Loucy (cell line): Measurements from ENCODE around the gene RPS3.

Experiments
- H2AFZ ChIP-seq: fragments of 200-600 bp; sonication (generic); 2 replicates; pipeline ENCODE4 v1.6.0; 2016; ENCODE audit warnings: antibody characterized with exemption, mild to moderate bottlenecking, low read length, moderate library complexity
- H3F3A ChIP-seq: fragments of 200-600 bp; 2 replicates; pipeline ENCODE4 v1.6.0; 2016; ENCODE audit warnings: antibody characterized with exemption, low read depth, mild to moderate bottlenecking
- H3K27me3 ChIP-seq: fragments of 200-600 bp; sonication (generic); 2 replicates; pipeline ENCODE4 v1.6.1; 2014; ENCODE audit warnings: low read length, mild to moderate bottlenecking; ENCODE audit not compliant: insufficient read depth, poor library complexity, severe bottlenecking
- H3K36me3 ChIP-seq: fragments of 200-600 bp; sonication (generic); 2 replicates; pipeline ENCODE4 v1.6.1; 2016; ENCODE audit warnings: low read length; ENCODE audit not compliant: insufficient read depth
- H3K4me1 ChIP-seq: fragments of 200-600 bp; sonication (generic); 2 replicates; pipeline ENCODE4 v1.5.1; 2014; ENCODE audit warnings: low read length, mild to moderate bottlenecking; ENCODE audit not compliant: insufficient read depth, poor library complexity, severe bottlenecking
- H3K4me2 ChIP-seq: fragments of 200-600 bp; sonication (generic); 2 replicates; pipeline ENCODE4 v1.6.0; 2014; ENCODE audit warnings: antibody characterized with exemption, low read length, low read depth, mild to moderate bottlenecking; ENCODE audit not compliant: poor library complexity, severe bottlenecking
- H3K4me3 ChIP-seq: fragments of 200-600 bp; sonication (generic); 2 replicates; pipeline ENCODE4 v1.5.1; 2014; ENCODE audit warnings: low read length, mild to moderate bottlenecking, mixed read lengths; ENCODE audit not compliant: poor library complexity, severe bottlenecking
- H3K79me2 ChIP-seq: fragments of 200-600 bp; sonication (generic); 2 replicates; pipeline ENCODE4 v1.6.1; 2014; ENCODE audit warnings: low read length; ENCODE audit not compliant: insufficient read depth
- H3K9ac ChIP-seq: fragments of 200-600 bp; sonication (generic); 2 replicates; pipeline ENCODE4 v1.6.0; 2014; ENCODE audit warnings: mild to moderate bottlenecking, low read depth, low read length, moderate library complexity; ENCODE audit not compliant: poor library complexity, severe bottlenecking
- H3K9me2 ChIP-seq: fragments of 200-600 bp; sonication (generic); replicated peaks from 2 replicates; pipeline ENCODE4 v1.6.1; 2016; ENCODE audit warnings: low read depth, low read length, mixed read lengths
- H3K9me3 ChIP-seq: fragments of 200-600 bp; sonication (generic); 2 replicates; pipeline ENCODE4 v1.6.1; 2014; ENCODE audit warnings: mild to moderate bottlenecking, antibody characterized with exemption, low read length, low read depth; ENCODE audit not compliant: insufficient read depth
- H4K20me1 ChIP-seq: fragments of 200-600 bp; sonication (generic); 2 replicates; pipeline ENCODE4 v1.6.0; 2014; ENCODE audit warnings: antibody characterized with exemption, low read length, mild to moderate bottlenecking; ENCODE audit not compliant: insufficient read depth, poor library complexity, severe bottlenecking
- EZH2phosphoT487 ChIP-seq: fragments of 200-600 bp; IDR thresholded peaks from 2 replicates; pipeline ENCODE4 v1.6.1; 2018; ENCODE audit warnings: antibody characterized with exemption, mild to moderate bottlenecking, moderate library complexity, borderline replicate concordance
- TF ChIP-seq, protein P1 (sequence below): fragments of 200-600 bp; sonication (generic); conservative IDR thresholded peaks from 2 replicates; pipeline ENCODE4 v1.5.1; 2014; ENCODE audit warnings: mild to moderate bottlenecking, antibody characterized with exemption, low read length

RPS3 gene

DNA sequence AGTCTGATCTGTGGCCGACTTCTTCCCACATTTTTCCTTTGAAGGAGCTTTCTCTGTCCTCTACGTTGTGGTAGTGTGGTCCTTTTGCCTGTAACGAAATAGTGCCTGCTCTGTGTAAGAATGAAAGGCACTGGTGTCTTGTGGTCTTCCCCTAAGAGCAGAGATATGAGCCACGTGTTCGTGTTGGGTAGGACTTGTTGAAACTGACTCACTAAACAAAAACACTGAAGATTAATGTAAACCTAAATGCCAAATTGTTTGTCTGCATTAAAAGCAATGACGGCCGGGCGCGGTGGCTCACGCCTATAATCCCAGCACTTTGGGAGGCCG lies 10.1 kb upstream of the RPS3 start:
- H3K36me3 ChIP-seq, result no peaks in the 10 kb centered on the region
- peak overlapping the region; percentile 48 for H2AFZ ChIP-seq
- no peak overlapping the region for H3K4me3 ChIP-seq
- no peak overlapping the region for H3K4me2 ChIP-seq
- H3K9me3 ChIP-seq, result no peaks in the 10 kb centered on the region
- H3K9me2 ChIP-seq, result no peaks in the 10 kb centered on the region
- H3K27me3 ChIP-seq, result no peaks in the 10 kb centered on the region
- no peaks in the 10 kb centered on the region for H3K79me2 ChIP-seq
- H3F3A ChIP-seq, result no peaks in the 10 kb centered on the region
- TF ChIP-seq, protein P1, sequence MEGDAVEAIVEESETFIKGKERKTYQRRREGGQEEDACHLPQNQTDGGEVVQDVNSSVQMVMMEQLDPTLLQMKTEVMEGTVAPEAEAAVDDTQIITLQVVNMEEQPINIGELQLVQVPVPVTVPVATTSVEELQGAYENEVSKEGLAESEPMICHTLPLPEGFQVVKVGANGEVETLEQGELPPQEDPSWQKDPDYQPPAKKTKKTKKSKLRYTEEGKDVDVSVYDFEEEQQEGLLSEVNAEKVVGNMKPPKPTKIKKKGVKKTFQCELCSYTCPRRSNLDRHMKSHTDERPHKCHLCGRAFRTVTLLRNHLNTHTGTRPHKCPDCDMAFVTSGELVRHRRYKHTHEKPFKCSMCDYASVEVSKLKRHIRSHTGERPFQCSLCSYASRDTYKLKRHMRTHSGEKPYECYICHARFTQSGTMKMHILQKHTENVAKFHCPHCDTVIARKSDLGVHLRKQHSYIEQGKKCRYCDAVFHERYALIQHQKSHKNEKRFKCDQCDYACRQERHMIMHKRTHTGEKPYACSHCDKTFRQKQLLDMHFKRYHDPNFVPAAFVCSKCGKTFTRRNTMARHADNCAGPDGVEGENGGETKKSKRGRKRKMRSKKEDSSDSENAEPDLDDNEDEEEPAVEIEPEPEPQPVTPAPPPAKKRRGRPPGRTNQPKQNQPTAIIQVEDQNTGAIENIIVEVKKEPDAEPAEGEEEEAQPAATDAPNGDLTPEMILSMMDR, result no peak
- TF ChIP-seq EZH2phosphoT487, result no peak
- no peak overlapping the region for H3K9ac ChIP-seq
- peaks cover 8% of the 10 kb centered on the region for H3K4me1 ChIP-seq
- H4K20me1 ChIP-seq, result no peaks in the 10 kb centered on the region

- H3K4me3 ChIP-seq, result no peak overlapping the region
- no peaks in the 10 kb centered on the region for H4K20me1 ChIP-seq
- H3K4me2 ChIP-seq, result no peak overlapping the region
- no peaks in the 10 kb centered on the region for H3K9me3 ChIP-seq
- H3F3A ChIP-seq, result no peaks in the 10 kb centered on the region
- no peak overlapping the region for H2AFZ ChIP-seq
- TF ChIP-seq EZH2phosphoT487, result no peak
- TF ChIP-seq, protein P1, result no peak
- H3K27me3 ChIP-seq, result no peaks in the 10 kb centered on the region
- no peaks in the 10 kb centered on the region for H3K36me3 ChIP-seq
- H3K9ac ChIP-seq, result no peak overlapping the region
- no peaks in the 10 kb centered on the region for H3K9me2 ChIP-seq
- peaks cover 4% of the 10 kb centered on the region for H3K4me1 ChIP-seq
- no peaks in the 10 kb centered on the region for H3K79me2 ChIP-seq
Measured at GRCh38 chr11:75389925-75390324, 9.4 kb upstream of the RPS3 start.

DNA sequence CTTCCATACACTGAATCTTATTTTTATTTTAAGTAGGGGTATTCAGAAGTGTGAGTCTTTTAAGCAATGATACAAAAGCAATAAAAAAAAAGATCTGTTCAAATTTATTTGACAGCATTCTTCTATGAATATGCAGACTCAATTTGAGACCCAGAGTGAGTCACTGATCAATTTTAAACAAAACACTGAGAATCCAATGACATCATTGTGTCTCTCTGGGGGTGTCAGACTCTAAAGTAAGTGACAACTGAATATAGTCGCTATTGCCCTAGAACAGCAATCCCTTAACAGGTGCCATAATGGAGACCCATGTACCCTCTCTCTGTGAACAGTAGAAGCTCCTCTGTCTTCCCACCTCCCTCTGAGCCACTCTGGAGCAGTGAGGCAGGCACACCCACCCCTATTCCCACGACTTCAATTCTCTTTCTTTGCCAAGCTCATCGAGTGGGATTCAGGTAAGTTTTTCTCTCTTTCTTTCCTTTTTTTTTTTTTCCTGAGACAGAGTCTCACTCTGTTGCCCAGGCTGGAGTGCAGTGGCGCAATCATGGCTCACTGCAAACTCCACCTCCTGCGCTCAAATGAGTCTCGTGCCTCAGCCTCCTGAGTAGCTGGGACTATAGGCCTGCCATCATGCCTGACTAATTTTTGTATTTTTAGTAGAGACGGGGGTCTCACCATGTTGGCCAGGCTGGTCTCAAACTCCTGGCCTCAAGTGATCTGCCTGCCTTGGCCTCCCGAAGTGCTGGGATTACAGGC lies 5.1 kb upstream of the RPS3 start:
- TF ChIP-seq, protein P1, result no peak
- TF ChIP-seq EZH2phosphoT487, result no peak
- Histone ChIP-seq H3K4me1 (peaks cover 7% of the 10 kb centered on the region), H3K9ac (no peak overlapping the region), H3K79me2 (peaks cover under 1% of the 10 kb centered on the region; the same call in 1 of the 2 replicates), H3K4me2 (no peak overlapping the region), H3F3A (no peaks in the 10 kb centered on the region), H3K4me3 (no peak overlapping the region), H4K20me1 (no peaks in the 10 kb centered on the region), H3K27me3 (peaks cover under 1% of the 10 kb centered on the region), H3K9me2 (no peaks in the 10 kb centered on the region), H3K36me3 (no peaks in the 10 kb centered on the region), H3K9me3 (no peaks in the 10 kb centered on the region), H2AFZ (no peak overlapping the region)
